Measurements from ENCODE around the gene AREG. TPM values are rescaled to one million over a fixed set of nuclear protein-coding genes. Genes with fewer than 3 reads are reported as not detected.

The AREG gene
- total and polyA plus RNA-seq, 9 of the 15 experiments (the other 6 are each of a cell fraction or from before 2014, with no cell fraction given): 1.4 to 7.7 (median 5.4) TPM

- H3K4me1 ChIP-seq (replicated peaks in 1 of 2; ENCODE audit: control insufficient read depth in 2 of 2, insufficient read depth in 2 of 2, low read length in 2 of 2): peaks cover 0 to 2% of the 10 kb centered on the region in 2 experiments; a peak in 2 of 5 replicates
- in situ Hi-C loops (cut with MboI): no loop called here
- H3K9me1 ChIP-seq (ENCODE audit: control insufficient read depth, insufficient read depth, low read length): no peaks in the 10 kb centered on the region
- no peak for TF ChIP-seq ZNF395 (CRISPR knock-in tag; IDR thresholded peaks at IDR 0.05)
- no peak for TF ChIP-seq MBD1 (CRISPR knock-in tag; IDR thresholded peaks at IDR 0.05)
- no peak for TF ChIP-seq ZNF583 (CRISPR knock-in tag; IDR thresholded peaks at IDR 0.05)
- TF ChIP-seq ZNF512 (tag; IDR thresholded peaks at IDR 0.05): no peak
- no peak for TF ChIP-seq ELK1 (CRISPR knock-in tag; IDR thresholded peaks at IDR 0.05)
- H3K4me2 ChIP-seq (ENCODE audit: insufficient read depth, low read length): no peak overlapping the region
- no peaks in the 10 kb centered on the region for H4K20me1 ChIP-seq (replicated peaks; ENCODE audit: control insufficient read depth, insufficient read depth, low read length)
- no peak overlapping the region for H3K4me3 ChIP-seq
- DNase-seq (ENCODE audit: extremely low read depth in 1 of 4, low spot score in 3 of 4) (no peak), ATAC-seq (no peak), FAIRE-seq (no peak)
- BruUV-seq (replicated peaks): no TSS peak
- no peak overlapping the region for H3K27ac ChIP-seq (ENCODE audit: extremely low read depth, low read depth, low read length)
- H3K9me3 ChIP-seq (replicated peaks; ENCODE audit: control insufficient read depth, insufficient read depth, low read depth, low read length): no peaks in the 10 kb centered on the region
- CTCF ChIA-PET (ENCODE audit: low intra/inter-chr PET ratio): no interaction called here
- POLR2A ChIA-PET: interaction anchor here (1.0 kb wide), 1 partner anchor 9 kb away, joined by 3 read pairs; no protein-coding TSS in a partner anchor
- H3K36me3 ChIP-seq (ENCODE audit: control insufficient read depth, insufficient read depth, low read length): no peaks in the 10 kb centered on the region
- no peak overlapping the region for H2AFZ ChIP-seq (ENCODE audit: low read depth, low read length)
- no peak overlapping the region for H3K9ac ChIP-seq (ENCODE audit: insufficient read depth in 1 of 2, low read depth in 2 of 2, low read length in 2 of 2)
- intact Hi-C loops (cut with micrococcal nuclease): no loop called here
- no peaks in the 10 kb centered on the region for H3K79me2 ChIP-seq (ENCODE audit: control insufficient read depth, insufficient read depth, low read length)
- H3K27me3 ChIP-seq (ENCODE audit: control insufficient read depth in 2 of 2, insufficient read depth in 2 of 2, low read length in 2 of 2): no peaks in the 10 kb centered on the region
Observed at GRCh38 chr4:74407891-74408290, 37.0 kb upstream of the AREG start.

All from K562 (cell line).